ENCODE data around the gene EFNB2. TPM values are rescaled to one million over a fixed set of nuclear protein-coding genes. Genes with fewer than 3 reads are reported as not detected.

EFNB2 gene
- total RNA-seq = 1 to 10 TPM; 4.6 to 6.7 TPM

- peak within 1 kb of the TSS; percentile 66 to 72 for H3K4me3 ChIP-seq
- peaks cover 24% of the 10 kb centered on the region for H3K4me1 ChIP-seq
- TF ChIP-seq CTCF (IDR thresholded peaks at IDR 0.05) (peak in 1 of 7 experiments; percentile 10), POLR2A (IDR thresholded peaks at IDR 0.05) (peak; percentile 21 to 77 (median 41))
- intact Hi-C loops (cut with DNase I) = no loop called here
- H3K9me3 ChIP-seq = no peaks in the 10 kb centered on the region
- peak; percentile 94 for ATAC-seq
- peak within 1 kb of the TSS in 3 of 4 donors; percentile 42 to 56 (median 55) for H3K27ac ChIP-seq
- H3K27me3 ChIP-seq = no peaks in the 10 kb centered on the region
- 0 to 1% methylated on average over 4 to 93 of the region's 102 CpGs for WGBS, 2 donors
- peak; percentile 89 to 93 (median 90) for DNase-seq
- no peaks in the 10 kb centered on the region for H3K36me3 ChIP-seq (replicated peaks in 1 of 2; ENCODE audit: insufficient read depth in 1 of 2, low read depth in 2 of 2)
Observed at GRCh38 chr13:106535552-106536243, at the start of gene EFNB2. TSS of gene EFNB2 (minus strand) at chr13:106535662. CDS start at chr13:106534964, 698 bp downstream.

GRCh38 chr13:106581225-106581624 lies 45.8 kb upstream of the EFNB2 start:
- Histone ChIP-seq H3K9me3 (no peaks in the 10 kb centered on the region), H3K4me3 (no peak overlapping the region), H3K4me1 (no peaks in the 10 kb centered on the region), H3K36me3 (replicated peaks in 1 of 2; ENCODE audit: insufficient read depth in 1 of 2, low read depth in 2 of 2) (no peaks in the 10 kb centered on the region), H3K27ac (no peak overlapping the region), H3K27me3 (no peaks in the 10 kb centered on the region)
- TF ChIP-seq CTCF (IDR thresholded peaks at IDR 0.05) = no peak
- no peak for TF ChIP-seq POLR2A (IDR thresholded peaks at IDR 0.05)
- DNase-seq = no peak
- 36% methylated on average over 4 of the region's 4 CpGs for WGBS, 2 donors
- no peak for ATAC-seq
- intact Hi-C loops (cut with DNase I) = no loop called here

- H3K4me1 ChIP-seq = no peaks in the 10 kb centered on the region
- DNase-seq = no peak
- no peaks in the 10 kb centered on the region for H3K36me3 ChIP-seq (replicated peaks in 1 of 2; ENCODE audit: insufficient read depth in 1 of 2, low read depth in 2 of 2)
- H3K9me3 ChIP-seq = no peaks in the 10 kb centered on the region
- no peak overlapping the region for H3K4me3 ChIP-seq
- no peak overlapping the region for H3K27ac ChIP-seq
- no peak for ATAC-seq
- no peaks in the 10 kb centered on the region for H3K27me3 ChIP-seq
- TF ChIP-seq POLR2A (IDR thresholded peaks at IDR 0.05) = no peak
- TF ChIP-seq CTCF (IDR thresholded peaks at IDR 0.05) = no peak
- intact Hi-C loops (cut with DNase I) = no loop called here
Observed at GRCh38 chr13:106575896-106576295, 40.4 kb upstream of the EFNB2 start.

GRCh38 chr13:106573868-106574267 lies 38.4 kb upstream of the EFNB2 start:
- ATAC-seq (no peak), DNase-seq (peak in 2 of 4 donors; percentile 14)
- no peak for TF ChIP-seq CTCF (IDR thresholded peaks at IDR 0.05)
- no peak for TF ChIP-seq POLR2A (IDR thresholded peaks at IDR 0.05)
- Histone ChIP-seq H3K36me3 (replicated peaks in 1 of 2; ENCODE audit: insufficient read depth in 1 of 2, low read depth in 2 of 2) (no peaks in the 10 kb centered on the region), H3K27me3 (no peaks in the 10 kb centered on the region), H3K9me3 (no peaks in the 10 kb centered on the region), H3K4me1 (peaks cover 7% of the 10 kb centered on the region), H3K27ac (no peak overlapping the region), H3K4me3 (no peak overlapping the region)
- WGBS, 2 donors = 24% methylated on average over 3 of the region's 3 CpGs
- intact Hi-C loops (cut with DNase I) = no loop called here

Data from body of pancreas (tissue), 4 donors.